Liver (tissue), 3 donors: ENCODE measurements around the gene IFNAR1.

Experiments
- FOXA1 ChIP-seq: IDR thresholded peaks from 2 replicates; pipeline ENCODE4 v1.6.1; 2016; ENCODE audit warnings: antibody characterized with exemption
- FOXA2 ChIP-seq: IDR thresholded peaks from 2 replicates; pipeline ENCODE4 v1.6.1; 2016; ENCODE audit warnings: antibody characterized with exemption
- JUND ChIP-seq, 2 donors: IDR thresholded peaks; 2 replicates each; pipeline ENCODE4 v1.6.1; 2016; ENCODE audit warnings: antibody characterized with exemption in 2 of 2
- SP1 ChIP-seq: IDR thresholded peaks from 2 replicates; pipeline ENCODE4 v1.6.1; 2018; ENCODE audit warnings: antibody characterized with exemption, mild to moderate bottlenecking
- TAF1 ChIP-seq: conservative IDR thresholded peaks from 2 replicates; pipeline ENCODE4 v1.6.1; 2016; ENCODE audit warnings: antibody characterized with exemption, mild to moderate bottlenecking
- YY1 ChIP-seq: IDR thresholded peaks from 2 replicates; pipeline ENCODE4 v1.6.1; 2016; ENCODE audit warnings: antibody characterized with exemption, mild to moderate bottlenecking
- TF ChIP-seq, protein P1 (sequence below): fragments of 150-350 bp; IDR thresholded peaks from 2 replicates; pipeline ENCODE4 v1.5.1; 2017; ENCODE audit warnings: improper control_type of control experiment, low read depth, low read length; ENCODE audit not compliant: missing input control
- TF ChIP-seq, protein P2 (sequence below): IDR thresholded peaks from 2 replicates; pipeline ENCODE4 v1.6.1; 2016; ENCODE audit warnings: antibody characterized with exemption
- TF ChIP-seq, protein P3 (sequence below): IDR thresholded peaks from 2 replicates; pipeline ENCODE4 v1.6.1; 2016; ENCODE audit warnings: antibody characterized with exemption, mild to moderate bottlenecking
- TF ChIP-seq, protein P4 (sequence below): IDR thresholded peaks from 2 replicates; pipeline ENCODE4 v1.6.1; 2016; ENCODE audit warnings: antibody characterized with exemption
- TF ChIP-seq, protein P5 (sequence below): IDR thresholded peaks from 2 replicates; pipeline ENCODE4 v1.6.1; 2016; ENCODE audit warnings: antibody characterized with exemption
- donor health status: healthy.
- donor health status: healthy.

DNA sequence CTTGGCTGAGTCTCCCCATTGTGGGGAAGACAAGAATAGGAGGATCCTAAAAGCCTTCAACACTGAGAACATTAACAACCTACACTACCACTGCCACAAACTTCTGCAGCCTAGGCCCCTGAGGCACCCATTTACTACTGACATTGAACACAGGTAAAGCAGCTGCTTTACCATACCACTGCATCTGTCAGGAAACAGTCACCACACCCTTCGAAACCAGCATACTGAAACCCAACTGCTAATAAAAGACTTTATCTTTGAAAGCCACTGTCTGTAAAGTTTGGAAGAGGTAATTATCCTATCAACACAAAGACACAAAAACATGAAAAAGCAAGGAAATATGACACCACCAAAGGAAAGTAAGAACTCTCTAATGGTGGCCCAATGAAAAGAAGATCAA, 7.4 kb downstream of the IFNAR1 start:
- TF ChIP-seq, protein P1, sequence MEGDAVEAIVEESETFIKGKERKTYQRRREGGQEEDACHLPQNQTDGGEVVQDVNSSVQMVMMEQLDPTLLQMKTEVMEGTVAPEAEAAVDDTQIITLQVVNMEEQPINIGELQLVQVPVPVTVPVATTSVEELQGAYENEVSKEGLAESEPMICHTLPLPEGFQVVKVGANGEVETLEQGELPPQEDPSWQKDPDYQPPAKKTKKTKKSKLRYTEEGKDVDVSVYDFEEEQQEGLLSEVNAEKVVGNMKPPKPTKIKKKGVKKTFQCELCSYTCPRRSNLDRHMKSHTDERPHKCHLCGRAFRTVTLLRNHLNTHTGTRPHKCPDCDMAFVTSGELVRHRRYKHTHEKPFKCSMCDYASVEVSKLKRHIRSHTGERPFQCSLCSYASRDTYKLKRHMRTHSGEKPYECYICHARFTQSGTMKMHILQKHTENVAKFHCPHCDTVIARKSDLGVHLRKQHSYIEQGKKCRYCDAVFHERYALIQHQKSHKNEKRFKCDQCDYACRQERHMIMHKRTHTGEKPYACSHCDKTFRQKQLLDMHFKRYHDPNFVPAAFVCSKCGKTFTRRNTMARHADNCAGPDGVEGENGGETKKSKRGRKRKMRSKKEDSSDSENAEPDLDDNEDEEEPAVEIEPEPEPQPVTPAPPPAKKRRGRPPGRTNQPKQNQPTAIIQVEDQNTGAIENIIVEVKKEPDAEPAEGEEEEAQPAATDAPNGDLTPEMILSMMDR: no peak
- TF ChIP-seq, protein P2, sequence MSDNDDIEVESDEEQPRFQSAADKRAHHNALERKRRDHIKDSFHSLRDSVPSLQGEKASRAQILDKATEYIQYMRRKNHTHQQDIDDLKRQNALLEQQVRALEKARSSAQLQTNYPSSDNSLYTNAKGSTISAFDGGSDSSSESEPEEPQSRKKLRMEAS: no peak
- TF ChIP-seq, protein P3, sequence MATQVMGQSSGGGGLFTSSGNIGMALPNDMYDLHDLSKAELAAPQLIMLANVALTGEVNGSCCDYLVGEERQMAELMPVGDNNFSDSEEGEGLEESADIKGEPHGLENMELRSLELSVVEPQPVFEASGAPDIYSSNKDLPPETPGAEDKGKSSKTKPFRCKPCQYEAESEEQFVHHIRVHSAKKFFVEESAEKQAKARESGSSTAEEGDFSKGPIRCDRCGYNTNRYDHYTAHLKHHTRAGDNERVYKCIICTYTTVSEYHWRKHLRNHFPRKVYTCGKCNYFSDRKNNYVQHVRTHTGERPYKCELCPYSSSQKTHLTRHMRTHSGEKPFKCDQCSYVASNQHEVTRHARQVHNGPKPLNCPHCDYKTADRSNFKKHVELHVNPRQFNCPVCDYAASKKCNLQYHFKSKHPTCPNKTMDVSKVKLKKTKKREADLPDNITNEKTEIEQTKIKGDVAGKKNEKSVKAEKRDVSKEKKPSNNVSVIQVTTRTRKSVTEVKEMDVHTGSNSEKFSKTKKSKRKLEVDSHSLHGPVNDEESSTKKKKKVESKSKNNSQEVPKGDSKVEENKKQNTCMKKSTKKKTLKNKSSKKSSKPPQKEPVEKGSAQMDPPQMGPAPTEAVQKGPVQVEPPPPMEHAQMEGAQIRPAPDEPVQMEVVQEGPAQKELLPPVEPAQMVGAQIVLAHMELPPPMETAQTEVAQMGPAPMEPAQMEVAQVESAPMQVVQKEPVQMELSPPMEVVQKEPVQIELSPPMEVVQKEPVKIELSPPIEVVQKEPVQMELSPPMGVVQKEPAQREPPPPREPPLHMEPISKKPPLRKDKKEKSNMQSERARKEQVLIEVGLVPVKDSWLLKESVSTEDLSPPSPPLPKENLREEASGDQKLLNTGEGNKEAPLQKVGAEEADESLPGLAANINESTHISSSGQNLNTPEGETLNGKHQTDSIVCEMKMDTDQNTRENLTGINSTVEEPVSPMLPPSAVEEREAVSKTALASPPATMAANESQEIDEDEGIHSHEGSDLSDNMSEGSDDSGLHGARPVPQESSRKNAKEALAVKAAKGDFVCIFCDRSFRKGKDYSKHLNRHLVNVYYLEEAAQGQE: no peak
- TF ChIP-seq YY1 (no peak), JUND (IDR thresholded peaks at IDR 0.05) (no peak), FOXA2 (no peak), TAF1 (no peak), FOXA1 (no peak), SP1 (no peak)
- TF ChIP-seq, protein P4, sequence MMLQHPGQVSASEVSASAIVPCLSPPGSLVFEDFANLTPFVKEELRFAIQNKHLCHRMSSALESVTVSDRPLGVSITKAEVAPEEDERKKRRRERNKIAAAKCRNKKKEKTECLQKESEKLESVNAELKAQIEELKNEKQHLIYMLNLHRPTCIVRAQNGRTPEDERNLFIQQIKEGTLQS: no peak
- TF ChIP-seq, protein P5, sequence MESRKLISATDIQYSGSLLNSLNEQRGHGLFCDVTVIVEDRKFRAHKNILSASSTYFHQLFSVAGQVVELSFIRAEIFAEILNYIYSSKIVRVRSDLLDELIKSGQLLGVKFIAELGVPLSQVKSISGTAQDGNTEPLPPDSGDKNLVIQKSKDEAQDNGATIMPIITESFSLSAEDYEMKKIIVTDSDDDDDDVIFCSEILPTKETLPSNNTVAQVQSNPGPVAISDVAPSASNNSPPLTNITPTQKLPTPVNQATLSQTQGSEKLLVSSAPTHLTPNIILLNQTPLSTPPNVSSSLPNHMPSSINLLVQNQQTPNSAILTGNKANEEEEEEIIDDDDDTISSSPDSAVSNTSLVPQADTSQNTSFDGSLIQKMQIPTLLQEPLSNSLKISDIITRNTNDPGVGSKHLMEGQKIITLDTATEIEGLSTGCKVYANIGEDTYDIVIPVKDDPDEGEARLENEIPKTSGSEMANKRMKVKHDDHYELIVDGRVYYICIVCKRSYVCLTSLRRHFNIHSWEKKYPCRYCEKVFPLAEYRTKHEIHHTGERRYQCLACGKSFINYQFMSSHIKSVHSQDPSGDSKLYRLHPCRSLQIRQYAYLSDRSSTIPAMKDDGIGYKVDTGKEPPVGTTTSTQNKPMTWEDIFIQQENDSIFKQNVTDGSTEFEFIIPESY: no peak
